H1 (cell line): Measurements from ENCODE around the gene GNG12. TPM values are rescaled to one million over a fixed set of nuclear protein-coding genes. Genes with fewer than 3 reads are reported as not detected.
A peak's percentile ranks its signal among the peaks of the same experiment; 100 is the strongest.

Source experiments
- ASH2L ChIP-seq: fragments of 200-600, 300-600 bp; sonication (generic); IDR thresholded peaks from one replicate; pipeline ENCODE4 v1.7.1; 2017; ENCODE audit warnings: low read length
- CEBPB ChIP-seq: IDR thresholded peaks from 2 replicates; pipeline ENCODE4 v1.6.1; 2012; ENCODE audit warnings: low read depth, low read length
- EGR1 ChIP-seq: IDR thresholded peaks from 2 replicates; pipeline ENCODE4 v1.6.1; 2011; ENCODE audit warnings: low read depth, low read length, borderline replicate concordance
- MAX ChIP-seq: IDR thresholded peaks from 2 replicates; pipeline ENCODE4 v1.6.1; 2012; ENCODE audit warnings: inconsistent platforms
- polyA plus RNA-seq, 7 experiments: library from polyadenylated mRNA; depleted of rRNA in 3 of 7; stranded (reverse) in 5 of 7; unstranded in 2 of 7; fragments of >200 nt in 5 of 7; fragments of 200-250 nt in 2 of 7; gene quantifications; 1 replicate in 5 of 7; 2 replicates in 1 of 7; 4 replicates in 1 of 7; pipeline versions ENCODE4 v1.2.1 to v1.2.3, GENCODE V29; 2011 to 2013; ENCODE audit warnings: missing spikeins in 2 of 7, mixed read lengths in 2 of 7
- total RNA-seq: library from RNA; stranded (reverse); fragmentation: NEBNext Ultra II Directional; extraction: Animal tissue kit (Norgen Biotek cat#: 25700); gene quantifications from 2 replicates; pipeline ENCODE4 v1.2.1, GENCODE V29; 2021

The GNG12 gene
- total and polyA plus RNA-seq, 2 of the 8 experiments (the other 6 are each of a cell fraction or from before 2014, with no cell fraction given) = 11.4 to 35.8 TPM

DNA sequence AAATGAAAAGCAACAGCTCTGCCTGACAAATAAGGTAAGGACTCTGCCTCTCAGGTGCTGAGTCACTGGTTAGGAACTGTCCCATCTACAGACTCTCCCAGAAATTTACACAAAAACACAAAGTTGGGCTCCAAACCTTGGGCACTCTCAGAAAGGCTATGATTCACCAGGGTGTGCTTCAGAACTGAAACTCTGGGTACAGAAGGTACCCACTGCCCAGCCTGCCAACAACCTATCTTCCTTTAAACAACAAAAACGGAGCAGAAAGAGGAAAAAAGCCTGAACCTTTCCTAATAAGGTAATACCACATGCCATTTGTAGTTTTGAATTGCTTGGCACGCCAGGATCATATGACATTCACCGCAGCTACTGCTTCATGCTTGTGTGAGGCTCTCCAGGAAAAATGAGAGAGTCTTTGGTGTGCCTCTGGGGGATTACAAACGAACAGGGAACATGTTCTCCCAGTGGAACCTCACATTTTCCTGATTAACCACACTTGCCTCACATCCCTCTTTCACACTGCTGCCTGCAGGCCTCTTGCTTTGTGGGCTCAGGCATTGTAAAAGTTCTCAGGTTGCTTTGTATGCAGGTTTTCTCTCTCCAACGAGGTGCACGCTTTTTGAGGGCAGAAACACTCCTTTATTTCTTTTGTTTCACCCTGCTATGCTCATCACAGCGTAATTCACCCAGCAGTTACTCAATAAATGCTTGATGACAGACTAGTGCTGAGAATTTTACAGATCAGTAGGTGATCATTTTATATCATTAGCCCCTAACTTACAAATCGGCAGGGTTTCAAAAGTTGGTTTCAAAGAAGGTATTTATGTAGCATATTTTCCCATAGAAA, 83.2 kb downstream of the GNG12 start (continued):
- TF ChIP-seq MAX (0 out of 2 replicates have a peak, but pooled peaks have one; percentile 18), ASH2L (peak; percentile 82), CEBPB (no peak), EGR1 (no peak)
